Activated CD4-positive, alpha-beta T cell treated with anti-CD3 and anti-CD28 coated beads, Interleukin-2, amount 50 U/mL, for 48 hours (primary cell): Measurements from ENCODE around the gene GHR.

Experiments
- DNase-seq, 2 experiments: peaks; one replicate each; pipeline ENCODE4 v3.0.0-alpha.2; 2020

GHR gene

DNA sequence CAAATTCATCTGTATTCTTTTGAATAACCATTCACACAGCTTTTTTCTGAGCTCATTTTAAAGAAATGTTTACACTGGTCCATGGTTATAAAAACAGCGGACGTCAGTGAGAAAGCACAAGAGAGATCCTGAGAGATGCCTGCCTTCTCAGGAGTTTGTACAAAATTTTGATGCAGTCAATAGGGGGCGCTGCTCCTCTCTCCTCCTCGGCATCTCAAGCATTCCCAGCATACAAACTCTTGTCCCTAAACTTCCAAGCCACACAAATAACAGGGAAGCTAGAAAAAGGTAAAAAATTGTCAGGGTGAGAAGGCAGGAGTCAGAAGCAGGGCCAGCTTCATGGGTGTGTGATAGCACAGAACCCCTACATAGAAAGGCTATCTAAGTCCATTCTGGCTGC is 322.2 kb downstream of the GHR start:
- DNase-seq: peak in 1 of 2 experiments; percentile 19

- DNase-seq: no peak
Observed at GRCh38 chr5:42745856-42746255, 322.6 kb downstream of the GHR start.

GRCh38 chr5:42749020-42749419 is 325.8 kb downstream of the GHR start:
- no peak for DNase-seq

DNA sequence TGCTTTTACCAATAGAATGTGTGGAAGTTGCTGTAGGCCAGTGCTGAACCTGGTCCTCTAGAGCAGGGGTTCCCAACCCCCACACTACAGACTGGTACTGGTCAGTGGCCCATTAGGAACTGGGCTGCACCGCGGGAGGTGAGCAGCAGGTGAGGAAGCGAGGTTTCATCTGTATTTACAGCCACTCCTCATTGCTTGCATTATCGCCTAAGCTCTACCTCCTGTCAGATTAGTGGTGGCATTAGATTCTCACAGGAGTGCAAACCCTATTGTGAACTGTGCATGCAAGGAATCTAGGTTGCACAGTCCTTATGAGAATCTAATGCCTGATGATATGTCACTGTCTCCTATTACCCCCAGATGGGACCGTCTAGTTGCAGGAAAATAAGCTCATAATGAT is 327.3 kb downstream of the GHR start:
- DNase-seq: no peak

DNA sequence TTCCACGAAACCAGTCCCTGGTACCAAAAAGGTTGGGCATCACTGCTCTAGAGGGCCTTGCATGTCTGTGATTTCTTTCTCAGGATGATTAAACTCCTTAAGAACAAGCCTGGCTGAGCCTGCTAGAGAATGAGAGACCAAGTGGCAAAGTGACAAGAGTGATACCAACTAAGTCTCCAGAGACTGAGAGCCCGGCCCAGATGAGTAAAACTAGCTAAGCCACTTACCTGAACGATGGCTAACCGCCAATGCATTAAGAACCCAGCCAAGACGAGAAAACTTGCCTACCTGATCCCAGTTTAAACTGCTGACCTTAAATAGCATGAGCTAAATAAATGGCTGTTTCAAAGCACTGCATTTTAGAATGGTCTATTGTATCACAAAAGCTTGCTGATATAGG is 327.8 kb downstream of the GHR start:
- DNase-seq: no peak

DNA sequence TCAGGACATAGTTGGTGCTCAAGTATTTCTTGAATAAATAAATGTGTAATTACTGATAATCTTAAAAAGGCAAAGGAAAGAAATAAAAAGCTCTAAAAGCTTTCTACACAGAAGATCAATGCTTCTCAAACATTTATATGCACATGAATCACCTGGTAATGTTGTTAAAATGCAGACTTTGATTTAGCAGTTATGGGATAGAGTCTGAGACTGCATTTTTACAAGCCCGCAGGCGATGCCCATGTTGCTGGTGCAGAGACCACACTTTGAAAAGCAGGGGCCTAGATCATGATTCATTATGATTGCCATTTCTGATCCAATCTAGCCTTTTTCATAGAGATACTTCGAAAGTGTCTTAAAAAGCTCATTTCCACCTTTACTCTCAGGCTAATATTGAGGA is 329.9 kb downstream of the GHR start:
- DNase-seq: no peak

- peak; percentile 58 to 71 for DNase-seq
Observed at GRCh38 chr5:42756606-42757601, 333.7 kb downstream of the GHR start, which contains the start of gene CCDC152. Gene CCDC152 (plus strand): TSS chr5:42756818. CDS start chr5:42759122, 2,304 bp downstream.

GRCh38 chr5:42759456-42759855 is 336.2 kb downstream of the GHR start:
- no peak for DNase-seq

- DNase-seq: no peak
Observed at GRCh38 chr5:42760426-42760825, 337.2 kb downstream of the GHR start.

- DNase-seq: no peak
Observed at GRCh38 chr5:42761791-42762190, 338.6 kb downstream of the GHR start.

DNA sequence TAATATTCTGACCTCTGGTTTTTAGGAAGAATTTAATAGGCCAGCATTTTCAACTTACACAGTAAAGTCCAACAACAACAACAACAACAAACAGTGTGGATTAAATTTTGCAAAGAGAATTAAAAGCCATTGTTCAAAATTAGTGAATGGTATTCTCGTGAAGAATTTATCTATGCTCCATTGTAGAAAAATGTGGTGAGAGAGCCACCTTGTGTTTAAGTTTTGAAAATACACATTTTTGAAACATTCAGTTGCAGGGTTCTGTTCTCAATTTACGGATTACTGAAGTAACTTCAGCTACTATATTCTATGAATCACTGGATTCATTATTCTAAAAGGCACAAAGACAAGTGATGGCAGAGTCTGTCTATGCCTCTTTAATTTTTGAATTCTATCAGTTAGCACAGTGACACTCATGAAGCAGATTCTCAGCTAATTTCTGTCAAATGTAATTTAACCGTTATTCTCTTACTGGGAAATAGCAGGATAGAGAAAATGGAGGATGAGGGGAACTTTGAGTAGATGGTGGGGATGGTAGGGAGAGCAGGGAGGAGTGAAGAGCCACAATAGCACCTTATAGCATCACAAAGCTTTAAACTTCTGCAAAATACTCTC is 344.4 kb downstream of the GHR start:
- DNase-seq: no peak

DNA sequence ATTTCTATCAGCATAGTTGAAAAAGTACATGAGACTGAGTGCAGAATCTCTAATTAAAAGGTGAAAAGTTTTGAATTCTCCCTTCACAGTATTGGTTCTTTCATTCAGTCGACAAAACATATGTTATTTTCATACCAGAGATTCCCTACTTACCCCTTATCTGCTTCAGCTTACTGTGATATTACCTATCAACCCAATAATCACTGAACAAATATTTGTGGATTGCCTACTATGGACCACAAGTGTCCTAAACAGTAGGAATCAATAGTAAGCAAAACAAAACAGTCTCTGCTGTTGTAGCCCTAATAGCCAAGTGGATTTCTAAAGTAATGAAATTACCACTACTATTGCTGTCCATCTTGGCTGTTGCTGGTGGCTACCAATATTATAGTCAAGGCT is 344.9 kb downstream of the GHR start:
- no peak for DNase-seq

GRCh38 chr5:42770003-42770402 is 346.8 kb downstream of the GHR start:
- DNase-seq: no peak
